Progenitor cell of endocrine pancreas (in vitro differentiated cells): ENCODE measurements around the gene RAB3C. TPM values are rescaled to one million over a fixed set of nuclear protein-coding genes. Genes with fewer than 3 reads are reported as not detected.

ENCODE experiments used
- DNase-seq: peaks from one replicate; pipeline ENCODE4 v3.0.0; 2021; ENCODE audit warnings: low spot score; ENCODE audit not compliant: unreplicated experiment
- H3K27ac Mint-ChIP-seq: 2 replicates; pipeline ENCODE4 v1.8.0; 2021; ENCODE audit warnings: mild to moderate bottlenecking, moderate library complexity, mixed read lengths
- H3K27me3 Mint-ChIP-seq: 2 replicates; pipeline ENCODE4 v1.8.0; 2021; ENCODE audit warnings: mixed read lengths
- H3K36me3 Mint-ChIP-seq: 2 replicates; pipeline ENCODE4 v1.8.0; 2022; ENCODE audit warnings: mixed read lengths; ENCODE audit not compliant: insufficient read depth
- H3K4me1 Mint-ChIP-seq: 2 replicates; pipeline ENCODE4 v1.8.0; 2021; ENCODE audit warnings: low read depth, mixed read lengths
- H3K4me3 Mint-ChIP-seq: 2 replicates; pipeline ENCODE4 v1.8.0; 2021; ENCODE audit warnings: low read depth, mild to moderate bottlenecking, moderate library complexity, mixed read lengths
- H3K9me3 Mint-ChIP-seq: 2 replicates; pipeline ENCODE4 v1.8.0; 2021; ENCODE audit warnings: low read depth, mixed read lengths
- total RNA-seq: library from RNA; stranded (reverse); gene quantifications from 2 replicates; pipeline ENCODE4 v1.2.1, GENCODE V29; 2021
- TF ChIP-seq, protein P1 (sequence below): fragments of 200-600 bp; sonication (generic); IDR thresholded peaks from one replicate; pipeline ENCODE4 v1.5.0; 2021; ENCODE audit warnings: antibody characterized with exemption, mild to moderate bottlenecking; ENCODE audit not compliant: unreplicated experiment

Gene RAB3C
- total RNA-seq, 1 donor from 2014 or later = 25.2 TPM

DNA sequence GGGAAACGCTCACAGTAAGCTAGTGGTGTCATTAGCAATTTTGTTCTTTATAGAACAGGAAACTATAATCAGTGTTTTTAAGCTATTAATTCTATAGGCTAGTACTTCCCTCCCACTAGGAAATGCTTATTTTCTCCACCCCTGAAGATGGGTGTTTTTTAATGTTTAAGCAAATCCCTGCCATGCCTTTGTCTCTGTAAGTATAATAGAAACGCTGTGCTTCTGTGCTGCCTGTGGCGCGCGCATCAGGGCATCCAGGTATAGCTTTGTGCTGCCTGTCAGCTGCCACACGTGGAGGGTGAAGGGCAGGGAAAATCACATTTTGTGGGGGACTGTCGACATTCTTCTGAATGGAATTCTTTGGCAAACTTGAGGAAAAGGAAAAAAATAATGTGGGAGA, 217.5 kb downstream of the RAB3C start:
- Mint-ChIP-seq H3K36me3 (no peaks in the 10 kb centered on the region), H3K27ac (no peak overlapping the region), H3K4me3 (no peak overlapping the region), H3K4me1 (peaks cover 3% of the 10 kb centered on the region), H3K27me3 (no peaks in the 10 kb centered on the region), H3K9me3 (no peaks in the 10 kb centered on the region)
- DNase-seq = no peak
- TF ChIP-seq, protein P1, sequence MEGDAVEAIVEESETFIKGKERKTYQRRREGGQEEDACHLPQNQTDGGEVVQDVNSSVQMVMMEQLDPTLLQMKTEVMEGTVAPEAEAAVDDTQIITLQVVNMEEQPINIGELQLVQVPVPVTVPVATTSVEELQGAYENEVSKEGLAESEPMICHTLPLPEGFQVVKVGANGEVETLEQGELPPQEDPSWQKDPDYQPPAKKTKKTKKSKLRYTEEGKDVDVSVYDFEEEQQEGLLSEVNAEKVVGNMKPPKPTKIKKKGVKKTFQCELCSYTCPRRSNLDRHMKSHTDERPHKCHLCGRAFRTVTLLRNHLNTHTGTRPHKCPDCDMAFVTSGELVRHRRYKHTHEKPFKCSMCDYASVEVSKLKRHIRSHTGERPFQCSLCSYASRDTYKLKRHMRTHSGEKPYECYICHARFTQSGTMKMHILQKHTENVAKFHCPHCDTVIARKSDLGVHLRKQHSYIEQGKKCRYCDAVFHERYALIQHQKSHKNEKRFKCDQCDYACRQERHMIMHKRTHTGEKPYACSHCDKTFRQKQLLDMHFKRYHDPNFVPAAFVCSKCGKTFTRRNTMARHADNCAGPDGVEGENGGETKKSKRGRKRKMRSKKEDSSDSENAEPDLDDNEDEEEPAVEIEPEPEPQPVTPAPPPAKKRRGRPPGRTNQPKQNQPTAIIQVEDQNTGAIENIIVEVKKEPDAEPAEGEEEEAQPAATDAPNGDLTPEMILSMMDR = no peak

DNA sequence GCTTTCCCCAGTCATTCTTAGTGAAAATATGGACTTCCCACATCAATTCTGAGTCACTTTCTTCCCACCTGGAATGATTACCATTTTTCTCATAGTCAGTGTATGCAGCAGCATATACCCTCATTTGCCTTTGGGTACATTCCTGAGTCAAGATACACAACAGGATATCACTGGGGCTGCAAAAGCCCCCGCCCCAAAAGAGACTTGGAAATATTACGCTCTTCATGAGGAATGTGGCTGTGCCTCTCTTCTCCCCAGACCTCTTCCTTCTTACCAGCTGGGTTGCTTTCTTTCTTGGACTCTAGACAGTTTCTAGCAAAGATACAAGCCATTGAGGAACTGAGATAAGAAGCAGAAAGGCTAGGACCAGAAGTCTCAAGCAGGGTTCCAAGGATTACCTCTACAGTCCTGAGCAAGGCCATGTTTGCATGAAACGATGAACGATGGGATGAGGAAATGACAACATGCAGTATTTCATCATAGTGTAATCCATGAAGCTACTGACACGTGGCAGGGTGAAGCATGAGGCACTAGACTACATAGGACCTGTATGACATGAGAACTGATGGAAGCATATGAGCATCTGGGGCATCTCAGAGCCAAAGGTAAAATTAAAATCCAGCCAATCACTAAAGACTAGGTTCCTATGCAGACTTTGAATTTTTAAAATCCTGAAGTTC, 218.1 kb downstream of the RAB3C start:
- Mint-ChIP-seq H3K27me3 (no peaks in the 10 kb centered on the region), H3K4me1 (peaks cover 3% of the 10 kb centered on the region), H3K27ac (no peak overlapping the region), H3K4me3 (no peak overlapping the region), H3K9me3 (no peaks in the 10 kb centered on the region), H3K36me3 (no peaks in the 10 kb centered on the region)
- DNase-seq = no peak
- TF ChIP-seq, protein P1 = no peak

DNA sequence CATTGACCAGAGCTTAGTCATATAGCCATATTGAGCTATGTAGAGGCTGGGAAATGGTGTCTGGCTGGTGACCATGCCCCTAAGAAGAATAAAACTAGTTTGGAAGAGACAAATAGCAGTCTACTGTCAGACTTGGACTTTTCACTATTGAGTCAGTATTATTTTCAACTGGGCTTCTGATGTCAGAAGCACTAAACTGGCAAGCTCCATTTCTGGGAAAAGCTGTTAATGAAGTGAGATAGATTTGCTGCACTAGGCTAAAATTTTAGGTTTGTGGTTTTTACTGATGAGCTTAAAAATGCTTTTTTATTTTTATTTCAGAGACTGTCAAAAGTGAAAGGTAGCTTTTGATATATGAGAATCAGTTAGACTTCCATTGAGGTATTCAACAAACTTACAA, 220.2 kb downstream of the RAB3C start:
- DNase-seq = no peak
- Mint-ChIP-seq H3K4me3 (no peak overlapping the region), H3K9me3 (no peaks in the 10 kb centered on the region), H3K27me3 (no peaks in the 10 kb centered on the region), H3K27ac (no peak overlapping the region), H3K4me1 (peaks cover 3% of the 10 kb centered on the region), H3K36me3 (no peaks in the 10 kb centered on the region)
- TF ChIP-seq, protein P1 = no peak

DNA sequence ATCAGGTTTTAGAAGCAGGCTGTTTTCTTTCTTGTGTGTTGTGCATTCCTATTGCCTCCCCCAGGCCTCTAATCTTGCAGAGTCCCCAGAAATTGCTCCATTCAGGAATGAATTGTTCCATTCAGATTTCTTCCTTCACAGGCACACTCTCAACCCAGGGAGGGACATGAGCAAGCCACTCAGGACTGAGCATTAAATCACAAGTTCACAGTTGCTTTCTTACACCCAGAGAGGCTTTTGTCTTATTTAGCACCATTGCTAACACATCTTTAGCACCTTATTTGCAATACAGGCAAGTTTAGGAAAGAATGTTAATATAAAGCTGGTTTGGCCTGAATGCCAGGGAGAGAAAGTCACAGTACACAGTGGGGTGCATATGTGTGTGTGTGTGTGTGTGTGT, 221.4 kb downstream of the RAB3C start:
- H3K4me1 Mint-ChIP-seq = peaks cover 3% of the 10 kb centered on the region
- H3K4me3 Mint-ChIP-seq = no peak overlapping the region

DNA sequence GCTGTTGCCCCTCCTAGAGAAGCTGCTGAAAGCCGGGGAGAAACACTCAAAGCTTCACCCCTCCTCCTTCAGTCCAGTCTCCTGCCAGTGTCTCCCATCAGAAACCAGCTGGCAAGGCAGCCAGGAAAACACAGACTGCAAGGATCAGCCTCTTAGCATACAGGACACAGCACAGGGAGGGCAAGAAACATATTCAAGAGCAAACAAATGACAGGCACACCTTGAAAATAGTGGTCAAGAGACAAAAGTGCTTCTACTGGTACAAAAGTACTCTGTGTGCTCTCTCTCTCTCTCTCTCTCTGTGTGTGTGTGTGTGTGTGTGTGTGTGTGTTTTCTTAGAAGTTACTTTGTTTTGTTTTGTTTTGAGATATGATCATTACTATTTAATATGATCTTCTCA, 227.2 kb downstream of the RAB3C start:
- Mint-ChIP-seq H3K9me3 (no peaks in the 10 kb centered on the region), H3K4me1 (peaks cover 6% of the 10 kb centered on the region), H3K4me3 (no peak overlapping the region), H3K27ac (no peak overlapping the region), H3K27me3 (no peaks in the 10 kb centered on the region), H3K36me3 (no peaks in the 10 kb centered on the region)
- no peak for DNase-seq
- TF ChIP-seq, protein P1 = no peak

More for the DNA sequence above, 221.4 kb downstream of the RAB3C start:
- Mint-ChIP-seq H3K9me3 (no peaks in the 10 kb centered on the region), H3K36me3 (no peaks in the 10 kb centered on the region), H3K27me3 (no peaks in the 10 kb centered on the region), H3K27ac (no peak overlapping the region)
- TF ChIP-seq, protein P1 = no peak
- no peak for DNase-seq
